MM.1S (cell line): Measurements from ENCODE around the gene SLC37A1.

Experiments used
- EZH2 ChIP-seq: fragments of 300-600 bp; sonication (generic); optimal IDR thresholded peaks from 2 replicates; pipeline ENCODE3; 2017; ENCODE audit warnings: low read depth, mild to moderate bottlenecking, antibody characterized with exemption, low read length, mixed read lengths
- EZH2phosphoT487 ChIP-seq: fragments of 300-600 bp; sonication (generic); IDR thresholded peaks from 2 replicates; pipeline ENCODE4 v1.6.1; 2018; ENCODE audit warnings: antibody characterized with exemption, low read length
- TF ChIP-seq, protein P1 (sequence below): fragments of 300-600 bp; sonication (generic); IDR thresholded peaks from 2 replicates; pipeline ENCODE4 v1.5.1; 2016; ENCODE audit warnings: antibody characterized with exemption, low read length, mixed read lengths

DNA sequence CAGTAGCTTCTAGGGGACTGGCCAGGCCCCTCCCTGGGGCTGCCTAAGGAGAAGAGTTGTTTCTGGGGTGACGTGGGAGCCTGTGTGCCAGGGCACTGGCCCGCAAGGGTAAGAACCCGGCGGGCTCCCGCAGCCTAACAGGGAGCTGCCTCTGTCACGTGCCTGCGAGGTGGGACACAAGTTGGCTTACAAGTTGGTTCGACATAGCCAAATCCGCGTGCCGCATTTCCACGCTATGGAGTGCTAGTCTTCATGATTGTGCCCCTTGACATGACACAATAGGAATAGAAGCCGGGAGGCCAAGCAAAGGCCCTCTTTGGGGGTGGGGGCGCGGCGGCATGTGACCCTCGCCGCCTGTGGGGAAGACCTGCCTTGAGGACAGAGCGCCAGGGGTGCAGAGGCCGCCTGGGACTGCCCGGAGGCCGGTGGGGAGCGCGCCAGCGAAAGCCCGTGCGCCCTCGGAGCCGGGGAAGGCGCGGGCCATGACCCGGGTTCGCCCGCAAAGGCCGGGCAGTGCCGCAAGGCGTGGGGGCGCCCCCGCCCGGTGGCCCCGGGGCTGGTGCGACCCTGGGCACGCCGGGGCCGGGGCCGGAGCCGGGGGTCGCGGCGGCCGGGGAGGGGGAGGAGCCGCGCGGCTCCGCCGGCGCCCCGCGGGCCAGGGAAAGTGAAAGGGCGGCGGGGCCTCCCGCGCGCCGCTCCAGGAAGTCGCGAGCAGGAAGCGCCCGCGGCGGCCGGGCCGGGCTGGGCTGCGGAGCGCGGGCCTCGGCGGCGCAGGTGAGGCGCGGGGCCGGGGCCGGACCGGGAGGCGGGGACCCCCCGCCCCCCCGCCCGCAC lies at the start of gene SLC37A1:
- TF ChIP-seq, protein P1, sequence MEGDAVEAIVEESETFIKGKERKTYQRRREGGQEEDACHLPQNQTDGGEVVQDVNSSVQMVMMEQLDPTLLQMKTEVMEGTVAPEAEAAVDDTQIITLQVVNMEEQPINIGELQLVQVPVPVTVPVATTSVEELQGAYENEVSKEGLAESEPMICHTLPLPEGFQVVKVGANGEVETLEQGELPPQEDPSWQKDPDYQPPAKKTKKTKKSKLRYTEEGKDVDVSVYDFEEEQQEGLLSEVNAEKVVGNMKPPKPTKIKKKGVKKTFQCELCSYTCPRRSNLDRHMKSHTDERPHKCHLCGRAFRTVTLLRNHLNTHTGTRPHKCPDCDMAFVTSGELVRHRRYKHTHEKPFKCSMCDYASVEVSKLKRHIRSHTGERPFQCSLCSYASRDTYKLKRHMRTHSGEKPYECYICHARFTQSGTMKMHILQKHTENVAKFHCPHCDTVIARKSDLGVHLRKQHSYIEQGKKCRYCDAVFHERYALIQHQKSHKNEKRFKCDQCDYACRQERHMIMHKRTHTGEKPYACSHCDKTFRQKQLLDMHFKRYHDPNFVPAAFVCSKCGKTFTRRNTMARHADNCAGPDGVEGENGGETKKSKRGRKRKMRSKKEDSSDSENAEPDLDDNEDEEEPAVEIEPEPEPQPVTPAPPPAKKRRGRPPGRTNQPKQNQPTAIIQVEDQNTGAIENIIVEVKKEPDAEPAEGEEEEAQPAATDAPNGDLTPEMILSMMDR: no peak
- TF ChIP-seq EZH2phosphoT487 (no peak), EZH2 (no peak)
